ENCODE data around the gene ESR1. TPM values are rescaled to one million over a fixed set of nuclear protein-coding genes. Genes with fewer than 3 reads are reported as not detected.
A peak's percentile ranks its signal among the peaks of the same experiment; 100 is the strongest.

The ESR1 gene
- total and polyA plus RNA-seq, 7 experiments from 2014 or later, result 0.59 to 5.2 (median 2.8) TPM

DNA sequence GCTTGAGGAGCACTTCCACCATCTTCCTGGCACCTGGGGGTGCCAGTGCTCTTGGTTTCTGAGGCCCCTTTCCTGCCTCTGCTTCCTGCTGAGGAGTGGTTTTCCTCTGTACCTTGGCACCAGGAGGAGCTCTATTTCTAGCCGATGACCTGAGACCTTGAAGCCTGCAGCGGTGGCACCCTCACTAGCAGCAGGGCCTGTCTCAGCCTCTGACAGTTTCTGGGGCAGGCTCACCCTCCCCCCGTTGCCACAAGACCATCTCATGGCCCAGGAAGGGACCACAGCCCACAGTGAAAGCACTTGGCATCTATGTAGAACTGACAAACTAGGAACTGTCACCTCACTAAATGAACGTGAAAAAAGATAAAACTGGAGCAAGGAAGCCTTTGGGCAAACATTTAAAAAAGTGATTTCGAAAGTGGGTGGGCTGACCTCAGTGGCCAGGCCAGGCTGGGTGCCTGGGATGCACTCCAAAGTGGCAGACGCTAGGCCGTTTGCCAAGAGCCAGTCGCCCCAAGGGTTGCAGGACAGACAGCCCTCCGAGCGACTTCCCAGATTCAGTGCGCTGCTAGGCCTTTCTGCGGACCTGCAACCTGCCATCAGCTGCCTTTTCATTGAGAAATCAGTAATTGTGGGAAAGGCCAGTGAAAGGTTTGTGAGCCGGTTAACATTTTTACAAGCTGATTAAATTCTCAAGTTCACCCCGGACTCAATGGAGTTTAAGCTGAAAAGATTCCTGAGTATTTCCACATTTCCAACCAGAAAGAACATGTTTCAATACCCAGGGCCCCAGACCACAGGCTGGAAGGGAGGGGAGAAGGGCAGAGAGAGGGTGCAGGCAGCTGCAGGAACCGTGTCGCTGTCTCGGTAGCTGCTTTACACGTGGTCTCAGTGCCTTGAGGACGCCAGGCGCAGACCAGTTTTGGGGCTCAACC is 303.7 kb downstream of the ESR1 start:
- Histone ChIP-seq H3K4me3 (ENCODE audit: low read length) (no peak overlapping the region), H3K9me3 (ENCODE audit: control insufficient read depth in 2 of 3, low read length in 3 of 3) (no peaks in the 10 kb centered on the region), H3K27me3 (ENCODE audit: control insufficient read depth in 2 of 2, insufficient read depth in 2 of 2, low read length in 2 of 2) (no peaks in the 10 kb centered on the region), H3K36me3 (ENCODE audit: control insufficient read depth in 2 of 3, insufficient read depth in 3 of 3, low read length in 3 of 3) (no peaks in the 10 kb centered on the region), H3K4me1 (ENCODE audit: control insufficient read depth in 2 of 2, insufficient read depth in 2 of 2, low read length in 2 of 2) (no peaks in the 10 kb centered on the region), H3K27ac (ENCODE audit: low read depth, low read length) (no peak overlapping the region)
- Mint-ChIP-seq H3K9me3 (peaks cover 0 to 3% (median 0%) of the 10 kb centered on the region in 11 donors), H3K36me3 (peaks cover 0 to 11% (median 4%) of the 10 kb centered on the region in 5 donors), H3K27ac (no peak overlapping the region), H3K4me1 (peaks cover 0 to 3% (median 0%) of the 10 kb centered on the region in 7 donors), H3K27me3 (peaks cover 0 to 11% (median 6%) of the 10 kb centered on the region in 5 donors), H3K4me3 (no peak overlapping the region)
- CTCF ChIA-PET, result no interaction called here
- intact Hi-C loops (cut with micrococcal nuclease), result no loop called here
- POLR2A ChIA-PET, result no interaction called here
- ATAC-seq (no peak), DNase-seq (no peak)

DNA sequence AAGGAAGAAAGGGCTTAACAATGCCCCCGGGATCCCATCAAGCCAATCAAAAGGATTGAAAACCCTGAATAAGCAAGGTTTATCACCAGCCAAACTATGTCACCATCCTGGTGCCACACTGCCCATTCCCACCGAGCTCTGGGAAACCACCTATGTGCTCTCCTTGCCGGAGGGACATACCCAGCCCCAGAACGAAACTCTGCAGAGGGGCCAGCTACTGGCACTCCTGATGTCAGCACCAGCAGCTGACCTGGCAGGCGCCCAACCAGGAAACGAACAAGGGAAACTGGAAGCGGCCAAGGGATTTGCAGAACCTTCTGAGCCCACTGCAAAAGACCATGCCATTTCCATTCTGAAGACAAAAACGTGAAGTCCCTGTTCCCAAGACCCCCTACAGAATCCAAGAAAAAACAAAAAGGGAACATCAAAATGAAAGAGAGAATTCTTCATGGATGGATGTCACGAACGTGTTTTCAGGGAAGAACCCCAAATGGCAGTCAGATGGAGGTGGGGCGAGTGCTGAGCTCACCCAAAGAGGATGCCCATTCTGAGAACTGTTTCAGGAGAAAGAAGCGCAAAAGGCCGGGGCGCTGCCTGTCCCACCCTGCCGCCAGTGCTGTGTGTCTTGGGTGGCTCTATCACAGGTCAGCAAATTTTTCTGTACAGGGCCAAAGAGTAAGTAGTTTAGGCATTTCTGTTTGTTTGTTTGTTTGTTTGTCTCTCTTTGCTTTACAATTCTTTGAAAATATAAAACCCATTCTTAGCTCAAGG is 305.2 kb downstream of the ESR1 start:
- Histone ChIP-seq H3K36me3 (ENCODE audit: control insufficient read depth in 2 of 3, insufficient read depth in 3 of 3, low read length in 3 of 3) (no peaks in the 10 kb centered on the region), H3K4me3 (ENCODE audit: low read length) (no peak overlapping the region), H3K9me3 (ENCODE audit: control insufficient read depth in 2 of 3, low read length in 3 of 3) (no peaks in the 10 kb centered on the region), H3K4me1 (ENCODE audit: control insufficient read depth in 2 of 2, insufficient read depth in 2 of 2, low read length in 2 of 2) (no peaks in the 10 kb centered on the region), H3K27ac (ENCODE audit: low read depth, low read length) (no peak overlapping the region), H3K27me3 (ENCODE audit: control insufficient read depth in 2 of 2, insufficient read depth in 2 of 2, low read length in 2 of 2) (no peaks in the 10 kb centered on the region)
- ChIA-PET POLR2A (interaction anchor here (0.6 kb wide), 1 partner anchor 786 kb away, joined by 4 read pairs; no protein-coding TSS in a partner anchor), CTCF (no interaction called here)
- H3K36me3 Mint-ChIP-seq, result peaks cover 0 to 4% (median 0%) of the 10 kb centered on the region in 5 donors
- H3K4me1 Mint-ChIP-seq, result peaks cover 0 to 4% (median 0%) of the 10 kb centered on the region in 7 donors
- peaks cover 0 to 8% (median 4%) of the 10 kb centered on the region in 5 donors for H3K27me3 Mint-ChIP-seq
- peaks cover 0 to 3% (median 0%) of the 10 kb centered on the region in 11 donors for H3K9me3 Mint-ChIP-seq
- H3K4me3 Mint-ChIP-seq, result no peak overlapping the region
- DNase-seq (no peak), ATAC-seq (no peak)
- H3K27ac Mint-ChIP-seq, result no peak overlapping the region
- intact Hi-C loops (cut with micrococcal nuclease), result no loop called here

DNA sequence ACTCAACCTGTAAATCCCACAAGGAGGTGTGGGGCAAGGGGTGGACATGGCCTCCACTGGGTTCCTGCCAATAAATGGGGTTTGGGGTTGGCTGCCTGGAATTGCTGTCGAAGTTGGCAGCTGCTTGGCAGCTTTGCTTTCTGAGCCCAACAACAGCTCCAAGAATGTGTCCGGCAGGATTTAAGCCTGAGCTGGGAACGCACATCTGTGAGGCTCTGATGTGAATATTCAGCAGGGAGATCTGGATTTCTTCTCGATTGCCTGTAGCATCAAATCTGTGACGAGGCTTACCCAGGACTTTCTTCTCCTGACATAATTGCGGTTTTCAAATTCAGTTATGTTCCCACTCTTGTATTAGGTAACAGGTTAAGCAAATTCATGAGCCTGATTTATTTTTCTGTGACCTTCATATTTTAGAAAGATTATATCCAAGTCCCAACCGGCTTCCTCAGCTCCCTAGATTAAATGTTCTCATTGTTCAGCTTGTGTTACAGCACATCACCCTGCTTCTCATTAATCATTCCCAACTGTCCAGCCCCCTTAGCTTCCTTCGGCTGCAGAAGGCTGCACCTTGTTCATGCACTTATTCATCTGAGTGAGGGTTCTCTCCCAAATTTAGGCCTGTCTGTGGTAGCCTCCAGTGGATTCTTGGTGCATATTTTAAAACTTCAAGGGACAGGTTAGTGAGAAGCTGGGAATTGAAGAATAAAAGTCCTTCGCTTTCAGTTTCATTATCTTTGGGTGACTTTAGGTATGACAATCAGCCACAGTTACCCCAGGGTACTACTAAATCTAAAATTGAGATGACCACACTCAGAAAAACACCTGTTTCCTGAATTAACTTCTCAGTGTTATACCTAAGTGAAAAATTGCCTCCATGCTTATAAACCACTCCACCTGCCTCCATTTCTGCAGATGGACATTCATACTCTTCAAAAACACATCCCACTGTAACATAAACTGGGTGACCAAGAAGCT is 310.0 kb downstream of the ESR1 start:
- H3K4me3 Mint-ChIP-seq, result no peak overlapping the region
- ATAC-seq (no peak), DNase-seq (no peak)
- H3K9me3 Mint-ChIP-seq, result peaks cover 0 to 8% (median 1%) of the 10 kb centered on the region in 11 donors
- no peak overlapping the region for H3K4me3 ChIP-seq (ENCODE audit: low read length)
- peaks cover 10 to 29% (median 19%) of the 10 kb centered on the region in 3 experiments for H3K36me3 ChIP-seq (ENCODE audit: control insufficient read depth in 2 of 3, insufficient read depth in 3 of 3, low read length in 3 of 3)
- no peaks in the 10 kb centered on the region for H3K27me3 Mint-ChIP-seq
- H3K4me1 ChIP-seq (ENCODE audit: control insufficient read depth in 2 of 2, insufficient read depth in 2 of 2, low read length in 2 of 2), result no peaks in the 10 kb centered on the region
- POLR2A ChIA-PET, result no interaction called here
- peak overlapping the region in 6 of 9 donors; percentile 36 to 69 (median 44) for H3K27ac Mint-ChIP-seq
- intact Hi-C loops (cut with micrococcal nuclease), result no loop called here
- H3K36me3 Mint-ChIP-seq, result peaks cover 27 to 42% (median 35%) of the 10 kb centered on the region in 5 donors
- H3K27me3 ChIP-seq (ENCODE audit: control insufficient read depth in 2 of 2, insufficient read depth in 2 of 2, low read length in 2 of 2), result no peaks in the 10 kb centered on the region
- H3K4me1 Mint-ChIP-seq, result peaks cover 0 to 10% (median 0%) of the 10 kb centered on the region in 7 donors
- CTCF ChIA-PET, result no interaction called here
- H3K9me3 ChIP-seq (ENCODE audit: control insufficient read depth in 2 of 3, low read length in 3 of 3), result no peaks in the 10 kb centered on the region
- peak overlapping the region; percentile 7 for H3K27ac ChIP-seq (ENCODE audit: low read depth, low read length)

DNA sequence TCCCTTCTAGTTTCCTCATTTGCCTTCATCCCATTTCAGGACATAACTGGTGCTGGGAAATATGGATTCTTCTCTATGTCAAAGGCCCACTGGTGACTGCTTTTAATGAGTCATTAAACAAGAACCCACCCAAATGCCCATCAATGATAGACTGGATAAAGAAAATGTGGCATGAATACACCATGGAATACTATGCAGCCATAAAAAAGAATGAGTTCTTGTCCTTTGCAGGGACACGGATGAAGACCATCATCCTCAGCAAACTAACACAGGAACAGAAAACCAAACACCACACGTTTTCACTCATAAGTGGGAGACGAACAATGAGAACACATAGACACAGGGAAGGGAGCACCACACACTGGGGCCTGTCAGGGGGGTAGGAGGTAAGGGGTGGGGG is 310.7 kb downstream of the ESR1 start:
- intact Hi-C loops (cut with micrococcal nuclease), result no loop called here
- Mint-ChIP-seq H3K27me3 (no peaks in the 10 kb centered on the region), H3K27ac (peak overlapping the region in 6 of 9 donors; percentile 18 to 53 (median 44)), H3K4me3 (no peak overlapping the region), H3K9me3 (peaks cover 0 to 8% (median 1%) of the 10 kb centered on the region in 11 donors), H3K4me1 (peaks cover 0 to 10% (median 0%) of the 10 kb centered on the region in 7 donors), H3K36me3 (peaks cover 27 to 42% (median 39%) of the 10 kb centered on the region in 5 donors)
- ChIA-PET POLR2A (no interaction called here), CTCF (no interaction called here)
- peaks cover 10 to 35% (median 26%) of the 10 kb centered on the region in 3 experiments for H3K36me3 ChIP-seq (ENCODE audit: control insufficient read depth in 2 of 3, insufficient read depth in 3 of 3, low read length in 3 of 3)
- no peaks in the 10 kb centered on the region for H3K4me1 ChIP-seq (ENCODE audit: control insufficient read depth in 2 of 2, insufficient read depth in 2 of 2, low read length in 2 of 2)
- no peak for DNase-seq
- no peak for ATAC-seq
- H3K4me3 ChIP-seq (ENCODE audit: low read length), result no peak overlapping the region
- H3K27ac ChIP-seq (ENCODE audit: low read depth, low read length), result no peak overlapping the region
- H3K9me3 ChIP-seq (ENCODE audit: control insufficient read depth in 2 of 3, low read length in 3 of 3), result no peaks in the 10 kb centered on the region
- H3K27me3 ChIP-seq (ENCODE audit: control insufficient read depth in 2 of 2, insufficient read depth in 2 of 2, low read length in 2 of 2), result no peaks in the 10 kb centered on the region

DNA sequence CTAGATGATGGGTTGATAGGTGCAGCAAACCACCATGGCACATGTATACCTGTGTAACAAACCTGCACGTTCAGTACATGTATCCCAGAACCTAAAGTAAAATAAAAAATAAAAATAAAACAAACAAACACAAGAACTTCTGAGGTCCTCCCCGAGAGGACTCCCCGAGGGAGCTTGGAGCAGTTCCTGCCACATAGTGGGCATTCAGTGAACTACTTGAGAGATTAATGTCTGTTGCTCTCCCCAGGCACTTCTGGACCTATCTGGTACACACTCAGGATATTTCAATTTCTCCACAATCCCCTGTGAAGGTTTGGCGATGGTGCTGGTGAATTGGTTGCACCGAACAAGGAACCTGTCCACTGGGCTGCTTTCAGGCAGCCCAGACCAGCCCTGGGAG is 311.2 kb downstream of the ESR1 start:
- ATAC-seq (no peak), DNase-seq (no peak)
- Mint-ChIP-seq H3K4me3 (no peak overlapping the region), H3K36me3 (peaks cover 27 to 46% (median 44%) of the 10 kb centered on the region in 5 donors), H3K27ac (peak overlapping the region in 3 of 9 donors; percentile 16 to 58 (median 44)), H3K4me1 (peaks cover 0 to 10% (median 0%) of the 10 kb centered on the region in 7 donors), H3K27me3 (no peaks in the 10 kb centered on the region), H3K9me3 (peaks cover 0 to 8% (median 1%) of the 10 kb centered on the region in 11 donors)
- no peaks in the 10 kb centered on the region for H3K4me1 ChIP-seq (ENCODE audit: control insufficient read depth in 2 of 2, insufficient read depth in 2 of 2, low read length in 2 of 2)
- H3K27me3 ChIP-seq (ENCODE audit: control insufficient read depth in 2 of 2, insufficient read depth in 2 of 2, low read length in 2 of 2), result no peaks in the 10 kb centered on the region
- no peak overlapping the region for H3K4me3 ChIP-seq (ENCODE audit: low read length)
- ChIA-PET CTCF (no interaction called here), POLR2A (no interaction called here)
- H3K27ac ChIP-seq (ENCODE audit: low read depth, low read length), result no peak overlapping the region
- intact Hi-C loops (cut with micrococcal nuclease), result no loop called here
- H3K9me3 ChIP-seq (ENCODE audit: control insufficient read depth in 2 of 3, low read length in 3 of 3), result no peaks in the 10 kb centered on the region
- H3K36me3 ChIP-seq (ENCODE audit: control insufficient read depth in 2 of 3, insufficient read depth in 3 of 3, low read length in 3 of 3), result peaks cover 10 to 39% (median 31%) of the 10 kb centered on the region in 3 experiments

DNA sequence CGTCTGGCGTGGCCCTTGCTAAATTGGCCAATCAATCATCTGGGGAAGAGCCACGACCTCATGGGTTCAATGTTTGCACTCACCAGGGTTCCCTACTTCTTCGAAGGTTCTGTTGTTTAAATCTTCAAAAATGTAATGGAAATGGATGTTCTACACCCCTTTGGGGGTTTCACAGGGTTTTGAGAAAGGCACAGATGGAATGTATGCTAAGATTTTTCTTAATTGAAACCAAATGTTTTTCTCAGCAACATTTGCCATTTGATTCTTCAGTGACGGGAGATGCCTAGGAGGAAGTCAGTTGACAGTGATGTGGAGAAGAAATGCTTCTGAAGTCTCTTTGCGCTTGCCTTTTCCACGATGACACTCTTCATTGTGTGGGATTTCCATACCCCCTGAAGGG is 312.3 kb downstream of the ESR1 start:
- peaks cover 27 to 52% (median 46%) of the 10 kb centered on the region in 5 donors for H3K36me3 Mint-ChIP-seq
- POLR2A ChIA-PET, result no interaction called here
- H3K27me3 Mint-ChIP-seq, result no peaks in the 10 kb centered on the region
- DNase-seq (no peak), ATAC-seq (no peak)
- no peak overlapping the region for H3K27ac ChIP-seq (ENCODE audit: low read depth, low read length)
- CTCF ChIA-PET, result no interaction called here
- intact Hi-C loops (cut with micrococcal nuclease), result loop anchor here in 1 of 2 donors (10.0 kb wide), 1 partner anchor 675 kb away; no protein-coding TSS in a partner anchor
- H3K4me3 Mint-ChIP-seq, result no peak overlapping the region
- peaks cover 10 to 49% (median 40%) of the 10 kb centered on the region in 3 experiments for H3K36me3 ChIP-seq (ENCODE audit: control insufficient read depth in 2 of 3, insufficient read depth in 3 of 3, low read length in 3 of 3)
- H3K27me3 ChIP-seq (ENCODE audit: control insufficient read depth in 2 of 2, insufficient read depth in 2 of 2, low read length in 2 of 2), result no peaks in the 10 kb centered on the region
- no peaks in the 10 kb centered on the region for H3K4me1 ChIP-seq (ENCODE audit: control insufficient read depth in 2 of 2, insufficient read depth in 2 of 2, low read length in 2 of 2)
- peak overlapping the region in 4 of 9 donors; percentile 36 to 72 (median 54) for H3K27ac Mint-ChIP-seq
- peaks cover 0 to 8% (median 1%) of the 10 kb centered on the region in 11 donors for H3K9me3 Mint-ChIP-seq
- H3K4me3 ChIP-seq (ENCODE audit: low read length), result no peak overlapping the region
- H3K9me3 ChIP-seq (ENCODE audit: control insufficient read depth in 2 of 3, low read length in 3 of 3), result no peaks in the 10 kb centered on the region
- H3K4me1 Mint-ChIP-seq, result peaks cover 0 to 10% (median 0%) of the 10 kb centered on the region in 7 donors

All from naive thymus-derived CD4-positive, alpha-beta T cell (primary cell).